PC-9 (cell line): ENCODE results near the gene STRN4.

Experiments used
- CTCF ChIP-seq: fragments of 200-600 bp; sonication (generic); conservative IDR thresholded peaks from 2 replicates; pipeline ENCODE4 v1.6.1; 2017; ENCODE audit warnings: mixed run types, antibody characterized with exemption, mild to moderate bottlenecking, moderate library complexity
- EZH2 ChIP-seq: fragments of 200-600 bp; sonication (generic); IDR thresholded peaks from 2 replicates; pipeline ENCODE4 v1.8.0; 2017; ENCODE audit warnings: antibody characterized with exemption, low read depth

- TF ChIP-seq CTCF (no peak), EZH2 (no peak)
Observed at GRCh38 chr19:46726971-46727501, 19.2 kb downstream of the STRN4 start.
